ENCODE measurements around the gene COL1A2.

The COL1A2 gene

GRCh38 chr7:94398841-94399240, 4.1 kb downstream of the COL1A2 start:
- no peak for TF ChIP-seq POLR2AphosphoS5 (IDR thresholded peaks at IDR 0.05; ENCODE audit: low read depth, low read length)
- no peak for TF ChIP-seq POLR2A (IDR thresholded peaks at IDR 0.05; ENCODE audit: low read depth, low read length)
- TF ChIP-seq TAF1 (IDR thresholded peaks at IDR 0.05; ENCODE audit: borderline replicate concordance, low read depth, low read length): no peak
- FAIRE-seq (no peak), DNase-seq (ENCODE audit: insufficient read length) (no peak)

GRCh38 chr7:94400022-94400421, 5.3 kb downstream of the COL1A2 start:
- no peak for TF ChIP-seq POLR2A (IDR thresholded peaks at IDR 0.05; ENCODE audit: low read depth, low read length)
- no peak for TF ChIP-seq TAF1 (IDR thresholded peaks at IDR 0.05; ENCODE audit: borderline replicate concordance, low read depth, low read length)
- no peak for TF ChIP-seq POLR2AphosphoS5 (IDR thresholded peaks at IDR 0.05; ENCODE audit: low read depth, low read length)
- DNase-seq (ENCODE audit: insufficient read length): no peak
- no peak for FAIRE-seq

- TF ChIP-seq POLR2A (IDR thresholded peaks at IDR 0.05; ENCODE audit: low read depth, low read length) (no peak), POLR2AphosphoS5 (IDR thresholded peaks at IDR 0.05; ENCODE audit: low read depth, low read length) (no peak), TAF1 (IDR thresholded peaks at IDR 0.05; ENCODE audit: borderline replicate concordance, low read depth, low read length) (no peak)
- no peak for DNase-seq (ENCODE audit: insufficient read length)
- FAIRE-seq: no peak
Observed at GRCh38 chr7:94400643-94401427, 6.1 kb downstream of the COL1A2 start.

- no peak for FAIRE-seq
- TF ChIP-seq TAF1 (IDR thresholded peaks at IDR 0.05; ENCODE audit: borderline replicate concordance, low read depth, low read length) (no peak), POLR2AphosphoS5 (IDR thresholded peaks at IDR 0.05; ENCODE audit: low read depth, low read length) (no peak), POLR2A (IDR thresholded peaks at IDR 0.05; ENCODE audit: low read depth, low read length) (no peak)
- no peak for DNase-seq (ENCODE audit: insufficient read length)
Observed at GRCh38 chr7:94401428-94401814, 6.7 kb downstream of the COL1A2 start.

DNA sequence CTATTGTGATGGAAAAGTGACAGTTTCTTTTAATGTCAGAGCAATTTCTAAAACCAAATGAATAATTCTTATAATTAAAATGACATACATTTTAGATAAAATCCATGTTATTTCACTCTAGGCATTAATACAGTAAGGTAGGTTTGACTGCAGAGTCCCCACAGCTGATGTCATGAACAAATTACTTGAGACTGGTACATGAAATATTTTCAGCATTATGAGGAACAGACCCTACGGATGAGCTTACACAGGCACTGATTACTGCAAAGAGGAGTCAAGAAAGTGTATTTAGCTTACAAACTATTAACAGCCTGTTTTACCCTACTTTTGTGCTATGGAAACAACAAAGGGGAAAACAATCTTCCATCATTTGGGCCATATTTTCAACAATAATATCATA, 8.9 kb downstream of the COL1A2 start:
- DNase-seq (ENCODE audit: insufficient read length) (no peak), FAIRE-seq (no peak)
- TF ChIP-seq POLR2A (IDR thresholded peaks at IDR 0.05; ENCODE audit: low read depth, low read length) (no peak), POLR2AphosphoS5 (IDR thresholded peaks at IDR 0.05; ENCODE audit: low read depth, low read length) (no peak), TAF1 (IDR thresholded peaks at IDR 0.05; ENCODE audit: borderline replicate concordance, low read depth, low read length) (no peak)

GRCh38 chr7:94405506-94405905, 10.8 kb downstream of the COL1A2 start:
- TF ChIP-seq POLR2A (IDR thresholded peaks at IDR 0.05; ENCODE audit: low read depth, low read length) (no peak), TAF1 (IDR thresholded peaks at IDR 0.05; ENCODE audit: borderline replicate concordance, low read depth, low read length) (no peak), POLR2AphosphoS5 (IDR thresholded peaks at IDR 0.05; ENCODE audit: low read depth, low read length) (no peak)
- DNase-seq (ENCODE audit: insufficient read length) (no peak), FAIRE-seq (no peak)

- FAIRE-seq: no peak
- TF ChIP-seq POLR2A (IDR thresholded peaks at IDR 0.05; ENCODE audit: low read depth, low read length) (no peak), POLR2AphosphoS5 (IDR thresholded peaks at IDR 0.05; ENCODE audit: low read depth, low read length) (no peak), TAF1 (IDR thresholded peaks at IDR 0.05; ENCODE audit: borderline replicate concordance, low read depth, low read length) (no peak)
- DNase-seq (ENCODE audit: insufficient read length): no peak
Observed at GRCh38 chr7:94406696-94407095, 12.0 kb downstream of the COL1A2 start.

DNA sequence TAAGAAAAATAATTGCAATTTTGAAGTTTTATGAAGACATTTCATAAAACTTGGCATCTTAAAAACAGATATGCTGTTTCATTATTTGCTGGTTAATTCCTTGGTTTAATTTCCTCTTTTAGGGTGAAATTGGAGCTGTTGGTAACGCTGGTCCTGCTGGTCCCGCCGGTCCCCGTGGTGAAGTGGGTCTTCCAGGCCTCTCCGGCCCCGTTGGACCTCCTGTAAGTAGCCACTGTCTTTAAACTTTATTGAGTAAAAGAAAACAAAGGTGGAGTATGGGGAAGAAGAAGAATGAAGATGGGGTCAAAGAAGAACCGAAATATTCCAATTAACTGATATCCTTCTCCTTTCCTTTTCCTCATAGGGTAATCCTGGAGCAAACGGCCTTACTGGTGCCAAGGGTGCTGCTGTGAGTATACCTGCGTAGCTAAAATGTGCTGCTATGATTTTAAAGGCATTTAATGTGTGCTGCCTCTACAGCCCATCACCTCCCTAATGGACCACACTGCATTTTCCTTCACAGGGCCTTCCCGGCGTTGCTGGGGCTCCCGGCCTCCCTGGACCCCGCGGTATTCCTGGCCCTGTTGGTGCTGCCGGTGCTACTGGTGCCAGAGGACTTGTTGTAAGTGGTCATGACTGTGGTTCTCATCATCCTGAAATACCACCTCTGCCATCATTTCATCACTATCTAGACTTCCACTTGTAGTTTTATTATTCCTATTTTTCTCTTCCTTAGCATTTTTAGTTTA, 14.7 kb downstream of the COL1A2 start:
- DNase-seq (ENCODE audit: insufficient read length) (no peak), FAIRE-seq (no peak)
- no peak for TF ChIP-seq POLR2A (IDR thresholded peaks at IDR 0.05; ENCODE audit: low read depth, low read length)
- TF ChIP-seq POLR2AphosphoS5 (IDR thresholded peaks at IDR 0.05; ENCODE audit: low read depth, low read length): no peak
- TF ChIP-seq TAF1 (IDR thresholded peaks at IDR 0.05; ENCODE audit: borderline replicate concordance, low read depth, low read length): no peak

- FAIRE-seq: no peak
- TF ChIP-seq POLR2AphosphoS5 (IDR thresholded peaks at IDR 0.05; ENCODE audit: low read depth, low read length) (no peak), TAF1 (IDR thresholded peaks at IDR 0.05; ENCODE audit: borderline replicate concordance, low read depth, low read length) (no peak), POLR2A (IDR thresholded peaks at IDR 0.05; ENCODE audit: low read depth, low read length) (no peak)
Observed at GRCh38 chr7:94410413-94411187, 15.9 kb downstream of the COL1A2 start.

DNA sequence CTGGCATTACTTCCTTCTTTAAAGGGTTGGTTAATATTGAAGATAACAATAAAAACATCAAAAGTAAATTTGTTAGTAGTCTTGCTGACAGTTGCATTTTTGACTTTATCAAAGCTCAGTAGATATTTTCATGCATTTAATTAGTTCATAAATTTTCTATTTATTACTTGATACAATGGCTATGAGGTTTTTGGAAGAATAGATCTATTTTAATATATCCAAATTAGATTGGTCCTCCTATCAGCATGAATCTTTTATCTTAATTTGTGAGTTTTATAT, 16.4 kb downstream of the COL1A2 start:
- TF ChIP-seq POLR2A (IDR thresholded peaks at IDR 0.05; ENCODE audit: low read depth, low read length): no peak
- TF ChIP-seq POLR2AphosphoS5 (IDR thresholded peaks at IDR 0.05; ENCODE audit: low read depth, low read length): no peak
- no peak for TF ChIP-seq TAF1 (IDR thresholded peaks at IDR 0.05; ENCODE audit: borderline replicate concordance, low read depth, low read length)
- no peak for FAIRE-seq

More at GRCh38 chr7:94410413-94411187, 15.9 kb downstream of the COL1A2 start:
- DNase-seq (ENCODE audit: insufficient read length): no peak

DNA sequence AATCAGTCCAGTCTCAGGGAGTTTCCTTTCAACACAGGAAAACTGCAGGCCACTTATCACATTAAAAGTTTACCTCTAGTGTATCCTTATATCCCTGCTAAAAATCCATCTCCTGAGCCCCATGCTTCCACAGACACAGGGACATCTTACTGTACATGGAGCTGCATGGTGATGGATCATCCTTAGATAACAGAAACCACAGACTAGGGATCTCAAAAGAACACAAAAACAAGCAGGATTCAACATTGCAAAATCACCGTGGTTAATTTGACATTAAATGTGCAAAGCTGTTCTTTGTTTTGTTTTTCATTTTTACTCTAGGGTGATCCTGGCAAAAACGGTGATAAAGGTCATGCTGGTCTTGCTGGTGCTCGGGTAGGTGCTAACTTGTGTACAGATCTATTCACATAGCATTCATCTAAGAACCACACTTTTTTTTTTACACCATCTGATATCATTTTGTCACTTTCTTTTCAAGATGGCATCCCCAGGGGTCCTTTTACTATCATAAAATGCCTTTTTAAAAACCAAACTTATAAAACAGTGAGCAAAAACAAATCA, 18.1 kb downstream of the COL1A2 start:
- TF ChIP-seq POLR2A (IDR thresholded peaks at IDR 0.05; ENCODE audit: low read depth, low read length): no peak
- TF ChIP-seq POLR2AphosphoS5 (IDR thresholded peaks at IDR 0.05; ENCODE audit: low read depth, low read length): no peak
- TF ChIP-seq TAF1 (IDR thresholded peaks at IDR 0.05; ENCODE audit: borderline replicate concordance, low read depth, low read length): no peak
- FAIRE-seq: no peak
- no peak for DNase-seq (ENCODE audit: insufficient read length)

More for the DNA sequence above, 16.4 kb downstream of the COL1A2 start:
- DNase-seq (ENCODE audit: insufficient read length): no peak
